OCI-LY7 (cell line): ENCODE data around the gene ATP6V0C.
"Not testable (repeated sequence)": the region's sequence is repeated elsewhere in the genome, so short reads cannot be mapped to it uniquely, and the experiment has no call there.

Source experiments
- CTCF ChIP-seq: fragments of 200-600 bp; sonication (generic); conservative IDR thresholded peaks from 2 replicates; pipeline ENCODE4 v1.5.1; 2014; ENCODE audit warnings: mild to moderate bottlenecking, antibody characterized with exemption, low read length, moderate library complexity, mixed read lengths
- EZH2phosphoT487 ChIP-seq: fragments of 200-600 bp; sonication (generic); IDR thresholded peaks from 2 replicates; pipeline ENCODE4 v1.6.1; 2018; ENCODE audit warnings: low read depth, borderline replicate concordance, mild to moderate bottlenecking, mixed run types, antibody characterized with exemption, low read length, moderate library complexity, mixed read lengths

GRCh38 chr16:2479996-2480395 is 33.8 kb upstream of the ATP6V0C start:
- not testable (repeated sequence) for TF ChIP-seq EZH2phosphoT487, CTCF
